Measurements from ENCODE around the gene JPH4.

The JPH4 gene

DNA sequence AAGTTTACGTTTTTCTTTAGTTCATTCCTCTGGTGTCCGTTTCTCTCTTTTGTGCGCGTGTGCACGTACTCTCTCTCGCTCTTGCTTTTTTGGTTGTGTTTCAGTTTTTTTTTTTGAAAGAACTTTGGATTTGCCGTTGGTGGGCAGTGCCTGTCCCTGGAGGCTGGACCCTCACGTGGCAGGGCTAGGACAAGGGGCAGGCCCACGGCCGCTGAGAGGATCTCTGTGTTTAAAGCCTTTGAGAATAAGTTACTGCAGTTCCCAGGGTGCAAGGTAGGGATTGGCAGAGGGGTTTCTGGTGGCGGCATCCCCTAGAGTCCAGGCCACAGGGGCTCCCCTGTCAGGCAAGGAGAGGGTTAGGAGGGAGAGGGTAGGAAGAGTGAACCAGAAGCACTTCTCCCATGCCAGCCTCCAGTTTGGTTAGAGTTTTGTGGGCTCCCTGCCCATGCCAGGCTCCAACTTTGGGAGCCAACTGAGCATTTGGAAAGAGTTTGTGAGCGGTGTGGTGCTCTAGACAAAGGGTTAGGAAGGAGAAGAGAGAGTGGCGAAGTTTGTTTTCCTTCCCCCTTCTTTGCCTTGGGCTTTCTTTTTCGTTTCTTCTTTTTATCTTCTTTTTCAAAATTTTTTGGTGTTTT, 57.6 kb downstream of the JPH4 start:
- no peak overlapping the region for H3K27ac ChIP-seq
- TF ChIP-seq, protein P1, sequence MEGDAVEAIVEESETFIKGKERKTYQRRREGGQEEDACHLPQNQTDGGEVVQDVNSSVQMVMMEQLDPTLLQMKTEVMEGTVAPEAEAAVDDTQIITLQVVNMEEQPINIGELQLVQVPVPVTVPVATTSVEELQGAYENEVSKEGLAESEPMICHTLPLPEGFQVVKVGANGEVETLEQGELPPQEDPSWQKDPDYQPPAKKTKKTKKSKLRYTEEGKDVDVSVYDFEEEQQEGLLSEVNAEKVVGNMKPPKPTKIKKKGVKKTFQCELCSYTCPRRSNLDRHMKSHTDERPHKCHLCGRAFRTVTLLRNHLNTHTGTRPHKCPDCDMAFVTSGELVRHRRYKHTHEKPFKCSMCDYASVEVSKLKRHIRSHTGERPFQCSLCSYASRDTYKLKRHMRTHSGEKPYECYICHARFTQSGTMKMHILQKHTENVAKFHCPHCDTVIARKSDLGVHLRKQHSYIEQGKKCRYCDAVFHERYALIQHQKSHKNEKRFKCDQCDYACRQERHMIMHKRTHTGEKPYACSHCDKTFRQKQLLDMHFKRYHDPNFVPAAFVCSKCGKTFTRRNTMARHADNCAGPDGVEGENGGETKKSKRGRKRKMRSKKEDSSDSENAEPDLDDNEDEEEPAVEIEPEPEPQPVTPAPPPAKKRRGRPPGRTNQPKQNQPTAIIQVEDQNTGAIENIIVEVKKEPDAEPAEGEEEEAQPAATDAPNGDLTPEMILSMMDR (conservative IDR thresholded peaks at IDR 0.05): no peak
- TF ChIP-seq ZFX (IDR thresholded peaks at IDR 0.05): no peak

DNA sequence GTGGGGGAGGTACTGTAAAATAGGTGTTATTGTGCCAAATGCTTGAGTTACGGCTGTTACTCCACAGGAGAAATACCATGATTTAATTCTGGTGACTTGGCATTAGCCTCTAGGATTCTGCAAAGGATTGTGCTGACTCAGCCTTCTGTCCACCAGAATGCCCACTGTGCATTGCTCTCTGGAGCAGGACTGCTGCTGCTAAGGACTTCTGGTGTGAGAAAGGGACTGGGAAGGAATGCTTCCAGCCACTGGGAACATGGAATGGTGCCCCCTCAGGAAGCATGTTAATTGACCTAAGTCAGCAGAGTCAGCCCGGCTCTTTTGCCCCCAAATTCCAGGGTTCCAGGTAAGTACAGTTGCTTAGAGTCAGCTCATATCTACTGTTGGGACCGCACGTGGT, 59.9 kb downstream of the JPH4 start:
- H3K27ac ChIP-seq: no peak overlapping the region
- TF ChIP-seq, protein P1 (conservative IDR thresholded peaks at IDR 0.05): no peak
- no peak for TF ChIP-seq ZFX (IDR thresholded peaks at IDR 0.05)
